ENCODE results near the gene HOXA2.

HOXA2 gene

GRCh38 chr7:27113991-27114769 is 11.7 kb upstream of the HOXA2 start:
- DNase-seq: no peak
- intact Hi-C loops (cut with DNase I): no loop called here

- no peak for DNase-seq
- intact Hi-C loops (cut with DNase I): no loop called here
Observed at GRCh38 chr7:27112955-27113949, 10.8 kb upstream of the HOXA2 start.

- intact Hi-C loops (cut with DNase I): no loop called here
- DNase-seq: no peak
Observed at GRCh38 chr7:27112361-27112760, 9.9 kb upstream of the HOXA2 start.

- intact Hi-C loops (cut with DNase I): no loop called here
- DNase-seq: no peak
Observed at GRCh38 chr7:27111751-27112277, 9.3 kb upstream of the HOXA2 start.

DNA sequence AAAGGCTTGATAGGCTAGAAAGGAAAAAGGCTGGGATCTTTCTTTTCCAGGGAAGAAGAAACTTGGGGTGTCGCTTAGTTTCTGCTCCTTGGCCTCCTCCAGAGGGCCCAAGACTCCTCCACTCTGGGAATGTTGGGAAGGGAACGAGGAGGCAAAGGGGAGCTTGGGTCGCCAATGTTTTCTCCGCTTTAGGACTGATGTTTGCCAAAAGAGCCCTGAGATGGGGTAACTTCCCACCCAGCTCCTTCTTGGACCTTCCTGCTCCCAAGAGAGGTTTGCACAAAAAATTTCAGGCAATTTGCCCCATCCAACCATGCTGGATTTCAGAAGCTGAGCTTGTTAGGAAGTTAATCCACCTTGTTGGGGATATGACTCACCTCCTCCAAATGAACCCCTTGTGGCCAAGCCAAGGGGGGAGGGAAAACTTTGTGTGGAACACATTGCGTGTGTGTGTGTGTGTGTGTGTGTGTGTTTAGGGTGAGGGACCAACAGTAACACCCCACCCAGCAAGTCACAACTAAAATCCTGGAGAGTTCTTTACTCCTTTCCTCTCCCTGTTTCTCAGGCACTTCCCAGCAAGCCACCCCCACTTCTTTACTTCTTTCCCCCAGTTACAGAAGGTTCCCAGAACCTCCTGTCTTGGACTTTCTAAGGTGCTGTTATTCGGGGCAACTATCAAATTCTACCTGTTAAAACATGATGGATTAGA is 8.7 kb upstream of the HOXA2 start:
- DNase-seq: no peak
- intact Hi-C loops (cut with DNase I): no loop called here

DNA sequence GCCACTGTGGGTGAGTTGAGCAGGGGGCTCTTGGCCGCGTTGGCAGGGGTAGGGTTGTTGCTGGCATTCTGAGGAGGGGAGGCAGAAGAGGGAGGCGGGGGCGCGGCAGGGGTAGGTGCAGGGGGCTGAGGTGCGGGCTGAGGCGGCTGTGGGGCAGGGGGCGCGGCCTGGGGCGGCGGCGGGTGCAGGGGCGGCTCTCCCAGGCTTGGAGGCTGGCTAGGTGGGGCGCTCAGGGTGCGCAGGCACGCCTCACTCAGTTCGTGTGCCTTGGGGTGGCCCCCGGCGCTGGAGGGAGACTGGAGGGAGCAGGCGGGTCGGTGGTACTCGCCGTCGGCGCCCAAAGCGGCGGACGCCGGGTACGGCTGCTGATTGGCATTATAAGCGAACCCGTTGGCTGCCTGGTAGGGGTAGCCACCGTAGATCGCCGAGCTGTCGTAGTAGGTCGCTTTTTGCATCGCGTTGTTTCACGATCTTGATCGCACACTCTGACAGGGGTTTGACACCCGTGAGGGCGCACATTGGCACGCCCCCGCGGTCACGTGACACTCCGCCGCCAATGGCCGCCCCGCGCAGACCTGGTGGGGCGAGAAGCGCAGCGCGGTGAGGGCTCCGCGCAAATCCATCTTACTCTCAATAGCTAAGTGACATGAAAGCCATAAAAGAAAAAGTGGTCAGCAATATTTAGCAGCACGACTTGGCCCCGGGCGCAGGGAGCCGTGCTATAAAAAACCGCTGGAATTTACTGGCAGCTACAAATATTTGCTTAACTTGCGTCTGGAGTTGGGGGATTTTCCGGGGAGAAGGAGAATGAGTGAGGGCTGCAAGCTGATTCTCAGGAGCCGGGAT is 7.9 kb upstream of the HOXA2 start:
- intact Hi-C loops (cut with DNase I): no loop called here
- DNase-seq: no peak

DNA sequence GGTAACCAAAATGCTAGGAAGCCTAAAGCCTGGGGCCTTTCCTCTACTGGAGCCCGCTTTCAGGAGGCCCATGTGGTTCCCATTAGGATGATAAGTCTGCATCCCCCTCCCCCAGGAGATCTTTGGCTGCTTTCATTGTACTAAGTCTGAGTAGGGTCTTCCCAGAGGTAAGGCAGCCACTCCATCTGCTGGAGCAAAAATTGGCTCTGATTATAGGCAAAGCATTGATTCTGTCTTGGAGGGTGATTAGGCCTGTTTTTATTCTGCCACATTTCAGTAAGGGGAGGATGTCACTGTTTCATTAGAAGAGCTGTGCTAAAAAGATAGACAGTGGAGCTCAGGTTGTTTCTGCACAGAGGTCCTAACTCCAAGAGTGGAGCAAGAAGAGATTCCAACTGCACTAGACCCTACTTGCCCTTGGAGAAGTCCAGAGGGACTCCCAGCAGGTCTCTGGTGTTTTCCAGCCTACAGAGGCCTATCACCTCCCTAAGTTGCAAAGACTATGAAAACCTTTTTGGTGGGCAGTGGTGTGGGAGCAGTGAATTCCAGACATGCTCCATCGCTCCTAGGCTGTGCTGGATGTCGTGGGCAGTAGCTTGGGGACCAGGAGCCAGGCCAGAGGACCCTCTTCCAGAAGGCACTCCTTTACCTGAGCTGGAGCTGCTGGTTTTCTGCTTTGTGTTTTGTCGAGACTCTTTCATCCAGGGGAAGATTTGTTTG is 7.1 kb upstream of the HOXA2 start:
- intact Hi-C loops (cut with DNase I): no loop called here
- no peak for DNase-seq

- intact Hi-C loops (cut with DNase I): no loop called here
Observed at GRCh38 chr7:27108390-27109127, 6.1 kb upstream of the HOXA2 start.

DNA sequence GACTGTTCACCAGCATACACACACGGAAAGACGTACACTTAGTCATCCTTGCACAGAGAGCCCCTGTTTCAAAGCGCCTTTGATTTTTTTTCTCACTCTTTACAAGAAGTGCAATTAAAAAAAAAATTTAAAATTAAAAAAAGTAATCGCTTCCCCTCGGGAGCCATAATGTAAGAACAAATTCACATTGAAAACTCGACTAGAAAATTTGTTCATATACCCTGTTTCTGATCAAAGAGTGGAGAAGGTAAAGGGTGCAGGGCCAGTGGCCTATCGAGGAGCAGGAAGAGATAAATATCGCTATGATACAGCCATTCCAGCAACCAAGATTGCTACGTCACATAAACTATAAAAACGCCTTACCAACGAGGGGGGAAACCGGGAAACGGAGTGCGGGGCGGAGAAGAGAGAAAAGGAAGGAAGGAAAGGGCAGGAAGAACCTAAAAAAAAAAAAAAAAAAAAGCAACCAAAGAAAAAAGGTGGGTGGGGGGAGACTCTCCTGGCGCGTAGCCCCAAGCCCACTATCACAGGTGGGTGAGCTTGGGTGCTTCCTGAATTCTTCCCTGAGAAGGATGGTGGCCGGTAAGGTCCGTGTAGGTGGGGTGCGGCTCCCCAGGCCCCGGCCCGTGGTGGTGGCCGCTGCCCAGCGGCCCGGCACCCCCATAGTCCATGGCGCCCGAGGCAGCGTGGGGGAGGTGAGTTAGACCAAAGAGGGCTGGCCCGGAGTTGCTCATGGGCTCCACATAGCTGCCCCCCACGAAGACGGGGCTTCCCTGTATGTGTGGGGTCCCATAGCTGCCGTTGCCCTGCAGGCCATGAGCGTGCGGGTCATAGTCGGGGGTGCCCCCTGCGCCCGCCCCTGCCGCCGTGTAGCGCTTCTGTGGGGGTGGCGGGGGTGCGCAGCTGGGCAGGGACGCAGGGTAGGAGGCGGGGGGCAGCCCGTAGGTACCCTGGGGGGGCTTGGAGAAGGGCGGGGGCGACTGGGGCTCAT is 5.2 kb upstream of the HOXA2 start:
- no peak for DNase-seq
- intact Hi-C loops (cut with DNase I): no loop called here

More at GRCh38 chr7:27108390-27109127, 6.1 kb upstream of the HOXA2 start:
- DNase-seq: no peak

DNA sequence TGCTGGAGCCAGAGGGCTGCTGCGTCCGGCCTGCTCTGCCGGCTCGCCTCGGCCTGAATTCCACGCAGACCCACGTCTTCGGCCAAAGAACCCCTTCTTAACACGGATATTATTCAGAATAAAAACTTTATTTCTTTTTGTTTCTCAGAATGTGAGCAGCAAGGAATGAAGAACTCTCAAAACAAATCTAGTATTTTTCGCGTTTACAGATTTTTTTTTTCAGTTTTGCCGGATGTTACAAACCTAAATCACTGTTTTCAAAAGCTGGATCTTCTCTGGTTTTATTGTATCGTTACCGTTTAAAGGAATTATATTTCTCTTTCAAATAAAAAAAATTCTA is 4.4 kb upstream of the HOXA2 start:
- intact Hi-C loops (cut with DNase I): no loop called here
- no peak for DNase-seq

- intact Hi-C loops (cut with DNase I): no loop called here
- no peak for DNase-seq
Observed at GRCh38 chr7:27106181-27106900, 3.9 kb upstream of the HOXA2 start.

DNA sequence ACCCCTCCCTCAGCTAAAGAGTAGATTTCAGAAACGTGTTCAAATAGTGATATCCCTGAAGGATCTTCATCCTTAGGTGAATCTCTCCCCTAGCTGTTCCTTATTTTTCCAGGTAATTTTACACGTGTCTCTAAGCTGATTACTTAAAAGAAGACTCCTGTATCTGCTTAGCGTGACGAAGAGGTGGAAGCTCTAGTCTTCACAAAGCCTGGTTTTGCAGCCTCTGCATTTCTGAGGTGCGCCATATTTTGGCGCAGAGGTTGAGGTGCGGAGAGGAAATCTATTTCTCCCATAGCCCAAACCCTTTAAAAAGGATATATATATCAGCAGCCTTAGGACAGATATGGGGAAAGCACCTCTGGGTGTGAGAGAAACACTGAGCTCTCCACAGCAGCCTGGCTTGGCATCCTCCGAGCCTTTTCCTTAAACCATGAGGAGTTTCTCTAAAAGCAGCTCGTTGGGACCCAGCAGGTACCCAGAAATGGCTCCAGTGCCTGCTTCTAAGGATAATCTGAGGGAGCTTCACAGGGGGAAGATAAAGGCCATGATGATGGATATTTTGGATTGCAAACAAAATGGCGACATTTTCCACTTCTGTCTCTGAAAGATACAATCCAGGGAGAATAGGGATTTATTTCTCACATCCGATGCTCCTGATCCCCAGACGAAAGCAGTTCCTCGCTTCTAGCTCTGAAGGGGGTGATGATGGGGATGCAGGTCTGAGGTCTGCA is 3.0 kb upstream of the HOXA2 start:
- DNase-seq: no peak
- intact Hi-C loops (cut with DNase I): no loop called here

DNA sequence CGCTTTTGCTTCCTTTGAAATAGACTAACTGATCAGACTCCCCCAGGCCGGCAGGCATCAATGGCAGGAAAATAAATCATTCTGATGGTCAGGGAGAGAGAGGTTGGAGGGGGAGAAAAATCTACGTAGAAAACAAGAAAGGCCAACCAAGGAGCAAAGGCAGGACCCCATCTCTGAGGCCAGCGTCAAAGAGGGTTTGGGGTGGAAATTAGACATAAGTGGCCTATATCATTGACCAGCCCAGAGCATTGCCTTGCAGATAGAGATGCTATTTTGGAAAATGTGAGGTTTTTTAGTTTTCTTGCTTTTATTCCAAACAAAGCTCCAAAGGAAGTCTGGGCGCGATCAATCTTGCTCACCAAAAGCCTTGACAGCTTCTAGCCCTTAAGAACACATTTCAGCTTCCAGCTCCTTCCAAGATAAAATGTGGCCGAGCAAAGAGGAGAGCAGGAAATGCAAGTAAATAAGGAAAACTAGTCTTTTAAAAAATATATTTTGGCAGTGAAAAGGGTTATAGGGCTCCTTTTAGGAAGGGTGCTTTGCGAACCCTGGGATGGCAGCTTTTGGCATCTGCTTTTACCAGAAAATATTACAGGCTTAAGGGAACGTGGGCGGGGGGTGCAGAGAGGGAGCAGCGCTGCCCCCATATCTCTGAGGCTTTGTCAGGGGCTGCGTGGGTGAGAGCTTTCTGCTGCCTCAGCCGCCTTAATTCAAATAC is 2.0 kb upstream of the HOXA2 start:
- no peak for DNase-seq
- intact Hi-C loops (cut with DNase I): no loop called here

- intact Hi-C loops (cut with DNase I): no loop called here
- no peak for DNase-seq
Observed at GRCh38 chr7:27103489-27104226, 1.2 kb upstream of the HOXA2 start.
